Astrocyte of the cerebellum (primary cell): ENCODE results near the gene CTNNA2.

Experiments used
- DNase-seq: peaks from one replicate; pipeline ENCODE4 v3.0.0-alpha.2; 2011; ENCODE audit warnings: low read depth
- H3K4me3 ChIP-seq: 2 replicates; pipeline ENCODE4 v1.5.1; 2011; ENCODE audit warnings: mild to moderate bottlenecking, low read depth, low read length, moderate library complexity
- in situ Hi-C: cut with HindIII; loops from 2 replicates; pipeline ENCODE4 v1.10.0; 2017; ENCODE audit warnings: low sequenced_read_pairs
- TF ChIP-seq, protein P1 (sequence below): IDR thresholded peaks from 2 replicates; pipeline ENCODE4 v1.5.1; 2012; ENCODE audit warnings: low read length, low read depth, moderate library complexity, mild to moderate bottlenecking; ENCODE audit errors: missing control alignments

Gene CTNNA2

DNA sequence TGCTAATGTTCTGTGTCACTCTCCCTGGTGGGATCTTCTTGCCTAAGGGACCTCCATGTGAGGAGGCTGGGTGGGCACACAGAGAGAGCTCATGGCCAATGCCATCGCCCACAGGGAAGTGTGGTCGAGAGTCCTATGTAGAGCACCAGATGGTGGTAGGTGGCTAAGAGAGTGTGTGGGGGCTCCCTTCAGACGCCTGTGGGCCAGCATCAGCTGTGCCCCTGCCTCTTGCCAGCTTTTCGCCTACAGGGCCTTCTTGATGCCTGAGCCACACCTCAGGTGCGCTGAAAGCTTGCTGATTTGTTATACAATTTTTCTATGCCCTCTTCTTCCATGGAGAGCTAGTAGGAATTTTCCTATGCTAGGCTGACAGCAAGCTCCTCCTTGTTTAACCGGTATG, 753.4 kb downstream of the CTNNA2 start:
- TF ChIP-seq, protein P1, sequence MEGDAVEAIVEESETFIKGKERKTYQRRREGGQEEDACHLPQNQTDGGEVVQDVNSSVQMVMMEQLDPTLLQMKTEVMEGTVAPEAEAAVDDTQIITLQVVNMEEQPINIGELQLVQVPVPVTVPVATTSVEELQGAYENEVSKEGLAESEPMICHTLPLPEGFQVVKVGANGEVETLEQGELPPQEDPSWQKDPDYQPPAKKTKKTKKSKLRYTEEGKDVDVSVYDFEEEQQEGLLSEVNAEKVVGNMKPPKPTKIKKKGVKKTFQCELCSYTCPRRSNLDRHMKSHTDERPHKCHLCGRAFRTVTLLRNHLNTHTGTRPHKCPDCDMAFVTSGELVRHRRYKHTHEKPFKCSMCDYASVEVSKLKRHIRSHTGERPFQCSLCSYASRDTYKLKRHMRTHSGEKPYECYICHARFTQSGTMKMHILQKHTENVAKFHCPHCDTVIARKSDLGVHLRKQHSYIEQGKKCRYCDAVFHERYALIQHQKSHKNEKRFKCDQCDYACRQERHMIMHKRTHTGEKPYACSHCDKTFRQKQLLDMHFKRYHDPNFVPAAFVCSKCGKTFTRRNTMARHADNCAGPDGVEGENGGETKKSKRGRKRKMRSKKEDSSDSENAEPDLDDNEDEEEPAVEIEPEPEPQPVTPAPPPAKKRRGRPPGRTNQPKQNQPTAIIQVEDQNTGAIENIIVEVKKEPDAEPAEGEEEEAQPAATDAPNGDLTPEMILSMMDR: no peak
- H3K4me3 ChIP-seq: no peak overlapping the region
- in situ Hi-C loops: no loop called here
- no peak for DNase-seq

GRCh38 chr2:80269806-80270205, 757.0 kb downstream of the CTNNA2 start:
- no peak for DNase-seq
- TF ChIP-seq, protein P1: no peak
- in situ Hi-C loops: no loop called here

DNA sequence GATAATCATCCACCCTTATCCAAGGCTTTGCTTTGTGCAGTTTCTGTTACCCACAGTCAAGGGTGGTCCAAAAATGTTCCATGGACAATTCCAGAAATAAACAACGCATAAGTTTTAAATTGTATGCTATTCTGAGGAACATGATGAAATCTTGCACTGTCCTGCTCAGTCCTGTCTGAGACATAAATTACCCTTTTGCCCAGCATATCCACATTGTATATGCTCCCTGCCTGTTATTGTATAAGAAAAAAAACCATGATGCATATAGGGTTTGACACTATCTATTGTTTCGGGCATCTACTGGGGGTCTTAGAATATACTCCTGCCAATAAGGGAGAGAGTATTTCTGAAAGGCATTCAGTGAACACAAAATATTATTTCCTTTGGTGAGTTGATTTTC, 767.7 kb downstream of the CTNNA2 start:
- no peak overlapping the region for H3K4me3 ChIP-seq
- TF ChIP-seq, protein P1: no peak
- in situ Hi-C loops: no loop called here
- DNase-seq: no peak

More at GRCh38 chr2:80269806-80270205, 757.0 kb downstream of the CTNNA2 start:
- no peak overlapping the region for H3K4me3 ChIP-seq

DNA sequence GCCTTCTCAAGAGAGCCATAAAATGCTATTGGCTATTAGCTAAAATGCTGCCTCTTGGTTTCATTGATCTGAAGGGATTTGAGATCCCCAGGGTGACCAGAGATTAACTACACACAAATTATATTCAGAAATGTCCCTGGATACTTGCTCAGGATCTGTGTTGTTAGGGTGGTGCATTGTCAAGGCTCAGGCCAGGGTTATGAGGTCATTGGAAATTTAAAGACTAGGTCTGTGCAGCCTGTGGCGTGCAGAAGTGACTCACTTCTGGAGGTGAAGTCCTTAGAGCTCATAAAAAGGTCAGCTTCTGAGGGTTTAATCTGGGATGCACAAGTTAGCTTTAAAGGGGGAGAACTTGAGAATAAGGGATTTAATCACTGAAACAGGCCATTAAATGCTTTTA, 768.2 kb downstream of the CTNNA2 start:
- TF ChIP-seq, protein P1: no peak
- no peak for DNase-seq
- in situ Hi-C loops: no loop called here
- no peak overlapping the region for H3K4me3 ChIP-seq

- DNase-seq: no peak
- TF ChIP-seq, protein P1: peak; percentile 34
- H3K4me3 ChIP-seq: no peak overlapping the region
- in situ Hi-C loops: no loop called here
Observed at GRCh38 chr2:80288576-80288975, 775.7 kb downstream of the CTNNA2 start.

GRCh38 chr2:80291656-80292055, 778.8 kb downstream of the CTNNA2 start:
- peak; percentile 27 for DNase-seq
- in situ Hi-C loops: no loop called here
- H3K4me3 ChIP-seq: no peak overlapping the region
- TF ChIP-seq, protein P1: no peak

GRCh38 chr2:80292474-80292873, 779.6 kb downstream of the CTNNA2 start:
- TF ChIP-seq, protein P1: no peak
- in situ Hi-C loops: no loop called here

More at GRCh38 chr2:80292474-80292873, 779.6 kb downstream of the CTNNA2 start:
- no peak for DNase-seq
- H3K4me3 ChIP-seq: no peak overlapping the region
